SK-N-SH treated with all-trans-retinoic acid at 6 μM for 48 hours (cell line): ENCODE measurements around the gene PCP4L1.

Experiments
- ATAC-seq: fragments of 200-7000 bp; cut with Tn5 transposase; 3 replicates; pipeline ENCODE4 v1.9.1; 2020; ENCODE audit warnings: mild to moderate bottlenecking, moderate library complexity
- CREB5 ChIP-seq: fragments of 250-450 bp; sonication (Bioruptor Pico); IDR thresholded peaks from 2 replicates; pipeline ENCODE4 v1.5.1; 2020; ENCODE audit warnings: low read depth, mild to moderate bottlenecking, moderate library complexity
- CSDC2 ChIP-seq: fragments of 250-450 bp; sonication (Bioruptor Pico); IDR thresholded peaks from 2 replicates; pipeline ENCODE4 v1.5.0; 2020; ENCODE audit warnings: mild to moderate bottlenecking, moderate library complexity
- ESRRG ChIP-seq: fragments of 250-450 bp; sonication (Bioruptor Pico); IDR thresholded peaks from 2 replicates; pipeline ENCODE4 v1.6.1; 2021; ENCODE audit warnings: mild to moderate bottlenecking
- GLIS3 ChIP-seq: fragments of 250-450 bp; sonication (Bioruptor Pico); IDR thresholded peaks from 2 replicates; pipeline ENCODE4 v1.5.0; 2020; ENCODE audit warnings: mild to moderate bottlenecking, moderate library complexity
- ISL1 ChIP-seq: fragments of 250-450 bp; sonication (Bioruptor Pico); IDR thresholded peaks from 2 replicates; pipeline ENCODE4 v2.1.2; 2022; ENCODE audit warnings: mild to moderate bottlenecking, moderate library complexity
- OSR1 ChIP-seq: fragments of 250-450 bp; sonication (Bioruptor Pico); IDR thresholded peaks from 2 replicates; pipeline ENCODE4 v1.8.0; 2022; ENCODE audit warnings: moderate library complexity, mild to moderate bottlenecking, inconsistent platforms
- RARB ChIP-seq: fragments of 250-450 bp; sonication (Bioruptor Pico); IDR thresholded peaks from 2 replicates; pipeline ENCODE4 v1.8.0; 2021; ENCODE audit warnings: mild to moderate bottlenecking, moderate library complexity
- SNAI2 ChIP-seq: fragments of 250-450 bp; sonication (Bioruptor Pico); IDR thresholded peaks from 2 replicates; pipeline ENCODE4 v1.5.0; 2020; ENCODE audit warnings: mild to moderate bottlenecking, moderate library complexity
- TCF4 ChIP-seq: fragments of 250-450 bp; sonication (Bioruptor Pico); IDR thresholded peaks from 2 replicates; pipeline ENCODE4 v1.8.0; 2021; ENCODE audit warnings: mild to moderate bottlenecking, moderate library complexity, borderline replicate concordance
- TOX ChIP-seq: fragments of 250-450 bp; sonication (Bioruptor Pico); IDR thresholded peaks from 2 replicates; pipeline ENCODE4 v1.8.0; 2021; ENCODE audit warnings: mild to moderate bottlenecking, moderate library complexity, borderline replicate concordance
- ZC3H10 ChIP-seq: fragments of 250-450 bp; sonication (Bioruptor Pico); IDR thresholded peaks from 2 replicates; pipeline ENCODE4 v1.5.1; 2021; ENCODE audit warnings: mild to moderate bottlenecking, moderate library complexity
- ZFP3 ChIP-seq: fragments of 250-450 bp; sonication (Bioruptor Pico); IDR thresholded peaks from 2 replicates; pipeline ENCODE4 v1.5.0; 2020; ENCODE audit warnings: mild to moderate bottlenecking, moderate library complexity
- ZFP30 ChIP-seq: fragments of 450-650 bp; formaldehyde crosslinking; IDR thresholded peaks from 2 replicates; pipeline ENCODE4 v1.5.0; 2022; ENCODE audit warnings: mild to moderate bottlenecking, moderate library complexity
- ZNF565 ChIP-seq: fragments of 450-650 bp; formaldehyde crosslinking; conservative IDR thresholded peaks from 2 replicates; pipeline ENCODE4 v1.5.0; 2020; ENCODE audit warnings: low read depth, mild to moderate bottlenecking, moderate library complexity
- ZNF70 ChIP-seq: fragments of 450-650 bp; formaldehyde crosslinking; IDR thresholded peaks from 2 replicates; pipeline ENCODE4 v1.5.0; 2020; ENCODE audit warnings: mild to moderate bottlenecking, moderate library complexity
- TF ChIP-seq, protein P1 (sequence below): fragments of 250-450 bp; sonication (Bioruptor Pico); IDR thresholded peaks from 2 replicates; pipeline ENCODE4 v1.5.1; 2021; ENCODE audit warnings: mild to moderate bottlenecking, moderate library complexity
- TF ChIP-seq, protein P2 (sequence below): fragments of 250-450 bp; sonication (Bioruptor Pico); IDR thresholded peaks from 2 replicates; pipeline ENCODE4 v1.8.0; 2020; ENCODE audit warnings: mild to moderate bottlenecking, moderate library complexity, borderline replicate concordance

The PCP4L1 gene

DNA sequence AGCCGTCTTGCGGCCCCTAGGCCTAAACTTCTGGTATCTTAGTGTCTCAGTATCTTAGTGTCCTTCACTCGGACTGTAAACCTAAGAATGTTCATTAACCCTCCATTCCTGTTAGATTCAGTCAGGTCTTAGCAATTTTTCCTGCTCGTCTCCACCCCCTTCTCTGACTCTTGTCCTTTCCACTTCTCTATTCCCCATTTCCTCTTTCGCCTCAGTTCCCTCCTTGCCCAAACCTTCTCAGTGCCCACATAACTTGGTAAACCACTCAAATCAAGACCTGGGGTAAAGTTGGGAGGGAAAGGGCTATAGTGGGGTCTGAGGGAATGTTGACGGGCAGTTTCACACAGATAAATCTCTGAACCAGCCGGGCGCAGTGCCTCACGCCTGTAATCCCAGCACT lies 44.2 kb upstream of the PCP4L1 start:
- no peak for ATAC-seq
- TF ChIP-seq CREB5 (CRISPR knock-in tag) (no peak), SNAI2 (no peak), TCF4 (CRISPR knock-in tag) (no peak), ZFP30 (CRISPR knock-in tag) (no peak), ISL1 (CRISPR knock-in tag) (no peak), CSDC2 (no peak), ZC3H10 (CRISPR knock-in tag) (no peak), ZFP3 (CRISPR knock-in tag) (no peak), ZNF565 (no peak), RARB (no peak), ESRRG (CRISPR knock-in tag) (no peak)
- TF ChIP-seq, protein P1, sequence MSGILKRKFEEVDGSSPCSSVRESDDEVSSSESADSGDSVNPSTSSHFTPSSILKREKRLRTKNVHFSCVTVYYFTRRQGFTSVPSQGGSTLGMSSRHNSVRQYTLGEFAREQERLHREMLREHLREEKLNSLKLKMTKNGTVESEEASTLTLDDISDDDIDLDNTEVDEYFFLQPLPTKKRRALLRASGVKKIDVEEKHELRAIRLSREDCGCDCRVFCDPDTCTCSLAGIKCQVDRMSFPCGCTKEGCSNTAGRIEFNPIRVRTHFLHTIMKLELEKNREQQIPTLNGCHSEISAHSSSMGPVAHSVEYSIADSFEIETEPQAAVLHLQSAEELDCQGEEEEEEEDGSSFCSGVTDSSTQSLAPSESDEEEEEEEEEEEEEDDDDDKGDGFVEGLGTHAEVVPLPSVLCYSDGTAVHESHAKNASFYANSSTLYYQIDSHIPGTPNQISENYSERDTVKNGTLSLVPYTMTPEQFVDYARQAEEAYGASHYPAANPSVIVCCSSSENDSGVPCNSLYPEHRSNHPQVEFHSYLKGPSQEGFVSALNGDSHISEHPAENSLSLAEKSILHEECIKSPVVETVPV (CRISPR knock-in tag), result no peak

- no peak for ATAC-seq
- TF ChIP-seq ZFP3 (CRISPR knock-in tag), result no peak
- TF ChIP-seq TOX (CRISPR knock-in tag), result 0 out of 2 replicates have a peak, but pooled peaks have one; percentile 32
- no peak for TF ChIP-seq GLIS3 (CRISPR knock-in tag)
Observed at GRCh38 chr1:161215076-161215475, 43.5 kb upstream of the PCP4L1 start, which contains the start of gene FCER1G. Gene FCER1G, plus strand, starts transcription at chr1:161215295. Its CDS starts 27 bp downstream, at chr1:161215322.

GRCh38 chr1:161216945-161217712 lies 41.4 kb upstream of the PCP4L1 start:
- ATAC-seq, result peak; percentile 71
- TF ChIP-seq CSDC2 (no peak), ZFP30 (CRISPR knock-in tag) (no peak)

- no peak for ATAC-seq
- TF ChIP-seq, protein P2, sequence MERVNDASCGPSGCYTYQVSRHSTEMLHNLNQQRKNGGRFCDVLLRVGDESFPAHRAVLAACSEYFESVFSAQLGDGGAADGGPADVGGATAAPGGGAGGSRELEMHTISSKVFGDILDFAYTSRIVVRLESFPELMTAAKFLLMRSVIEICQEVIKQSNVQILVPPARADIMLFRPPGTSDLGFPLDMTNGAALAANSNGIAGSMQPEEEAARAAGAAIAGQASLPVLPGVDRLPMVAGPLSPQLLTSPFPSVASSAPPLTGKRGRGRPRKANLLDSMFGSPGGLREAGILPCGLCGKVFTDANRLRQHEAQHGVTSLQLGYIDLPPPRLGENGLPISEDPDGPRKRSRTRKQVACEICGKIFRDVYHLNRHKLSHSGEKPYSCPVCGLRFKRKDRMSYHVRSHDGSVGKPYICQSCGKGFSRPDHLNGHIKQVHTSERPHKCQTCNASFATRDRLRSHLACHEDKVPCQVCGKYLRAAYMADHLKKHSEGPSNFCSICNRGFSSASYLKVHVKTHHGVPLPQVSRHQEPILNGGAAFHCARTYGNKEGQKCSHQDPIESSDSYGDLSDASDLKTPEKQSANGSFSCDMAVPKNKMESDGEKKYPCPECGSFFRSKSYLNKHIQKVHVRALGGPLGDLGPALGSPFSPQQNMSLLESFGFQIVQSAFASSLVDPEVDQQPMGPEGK (CRISPR knock-in tag), result no peak
- TF ChIP-seq ZNF565 (no peak), ZFP30 (CRISPR knock-in tag) (no peak), CREB5 (CRISPR knock-in tag) (no peak), TOX (CRISPR knock-in tag) (no peak), OSR1 (CRISPR knock-in tag) (no peak), GLIS3 (CRISPR knock-in tag) (no peak), TCF4 (CRISPR knock-in tag) (no peak), ESRRG (CRISPR knock-in tag) (no peak), CSDC2 (no peak), ZNF70 (CRISPR knock-in tag) (no peak), ZC3H10 (CRISPR knock-in tag) (no peak), RARB (no peak), ZFP3 (CRISPR knock-in tag) (no peak)
Observed at GRCh38 chr1:161217831-161218230, 40.7 kb upstream of the PCP4L1 start.

GRCh38 chr1:161218301-161219077 lies 40.1 kb upstream of the PCP4L1 start:
- no peak for ATAC-seq
- TF ChIP-seq CREB5 (CRISPR knock-in tag), result no peak
- TF ChIP-seq RARB, result no peak
- TF ChIP-seq OSR1 (CRISPR knock-in tag), result no peak
- TF ChIP-seq, all 23 proteins: peak for 0
